ENCODE results near the gene MKX.

MKX gene

DNA sequence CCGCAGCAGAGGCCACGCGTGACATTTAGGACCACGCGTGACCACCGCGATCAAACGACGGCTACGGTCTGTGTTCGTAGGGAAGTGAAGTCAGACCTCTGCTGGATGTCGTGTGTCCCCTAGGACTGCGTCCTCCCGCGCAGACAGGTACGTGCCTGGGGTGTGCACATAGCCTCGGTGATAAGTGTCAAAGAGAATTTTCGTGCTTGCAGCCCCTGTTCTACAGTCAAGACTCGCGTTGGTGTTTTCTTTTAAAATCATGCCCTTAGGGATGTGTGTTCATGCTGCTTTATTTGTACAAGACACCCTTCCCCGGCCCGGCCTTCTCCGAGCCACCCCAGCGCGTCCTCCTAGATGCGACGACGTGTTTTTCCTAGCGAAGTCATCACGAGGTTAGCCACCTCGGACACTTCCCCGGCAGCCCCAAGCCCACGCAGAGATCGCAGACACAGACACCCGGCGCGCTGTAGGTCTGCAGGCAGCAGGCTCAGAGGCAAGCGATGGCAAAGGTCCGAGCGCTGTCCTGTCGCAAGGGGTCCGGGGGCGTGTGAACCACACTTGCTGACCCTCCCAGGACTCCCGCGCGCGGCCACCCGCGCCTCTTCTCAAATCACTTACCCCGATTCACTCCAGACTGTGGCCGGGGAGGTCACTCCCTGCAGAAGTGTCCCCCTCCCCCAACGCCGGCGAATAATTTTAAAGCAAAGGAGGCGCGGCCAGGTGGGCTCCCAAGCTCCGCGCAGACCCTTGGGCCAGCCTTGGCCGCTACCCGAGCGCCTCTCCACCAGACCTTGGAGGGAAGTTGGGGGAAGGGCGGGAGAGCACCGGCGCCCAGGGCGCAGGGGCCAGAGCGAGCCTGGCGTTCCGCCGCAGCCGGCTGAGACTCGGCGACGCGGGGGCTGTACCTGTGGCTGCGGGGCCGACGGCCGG is 552 bp downstream of the MKX start:
- no peak overlapping the region for H2BK120ac ChIP-seq (ENCODE audit: low read depth, low read length)
- no peak overlapping the region for H4K8ac ChIP-seq (ENCODE audit: low read depth, low read length)
- no peak overlapping the region for H2AK5ac ChIP-seq (ENCODE audit: low read length)
- H3K23ac ChIP-seq (ENCODE audit: low read length): no peak overlapping the region
- H3K36me3 ChIP-seq (ENCODE audit: control insufficient read depth, insufficient read depth, low read length): no peaks in the 10 kb centered on the region
- H3K79me1 ChIP-seq (ENCODE audit: low read length): no peaks in the 10 kb centered on the region
- H3K4me1 ChIP-seq (ENCODE audit: control insufficient read depth, low read depth, low read length): peaks cover 3% of the 10 kb centered on the region
- peak overlapping the region; percentile 87 for H3K4me2 ChIP-seq (ENCODE audit: low read length)
- H3K27me3 ChIP-seq (ENCODE audit: insufficient read depth, low read length, poor library complexity): peaks cover 30% of the 10 kb centered on the region
- peak overlapping the region; percentile 47 for H3K9ac ChIP-seq (ENCODE audit: low read length)
- peak; percentile 31 for DNase-seq
- no CpG with 5 or more reads among the region's 78 CpGs for WGBS (ENCODE audit: extremely low coverage, insufficient coverage, low lambda C conversion rate)
- H2BK5ac ChIP-seq (ENCODE audit: low read length): no peak overlapping the region
- no peak overlapping the region for H3K4ac ChIP-seq (ENCODE audit: low read depth, low read length)
- peak overlapping the region; percentile 18 for H3K4me3 ChIP-seq (ENCODE audit: low read length)
- no peaks in the 10 kb centered on the region for H3K79me2 ChIP-seq (ENCODE audit: control insufficient read depth, insufficient read depth, low read length)
- H3K27ac ChIP-seq (ENCODE audit: low read depth, low read length): no peak overlapping the region
- H2BK15ac ChIP-seq (replicated peaks; ENCODE audit: low read depth): no peak overlapping the region
- H4K5ac ChIP-seq (ENCODE audit: low read length): no peak overlapping the region
- H3K18ac ChIP-seq (ENCODE audit: low read length): no peak overlapping the region
- peak overlapping the region; percentile 63 for H3K56ac ChIP-seq (ENCODE audit: low read length)

DNA sequence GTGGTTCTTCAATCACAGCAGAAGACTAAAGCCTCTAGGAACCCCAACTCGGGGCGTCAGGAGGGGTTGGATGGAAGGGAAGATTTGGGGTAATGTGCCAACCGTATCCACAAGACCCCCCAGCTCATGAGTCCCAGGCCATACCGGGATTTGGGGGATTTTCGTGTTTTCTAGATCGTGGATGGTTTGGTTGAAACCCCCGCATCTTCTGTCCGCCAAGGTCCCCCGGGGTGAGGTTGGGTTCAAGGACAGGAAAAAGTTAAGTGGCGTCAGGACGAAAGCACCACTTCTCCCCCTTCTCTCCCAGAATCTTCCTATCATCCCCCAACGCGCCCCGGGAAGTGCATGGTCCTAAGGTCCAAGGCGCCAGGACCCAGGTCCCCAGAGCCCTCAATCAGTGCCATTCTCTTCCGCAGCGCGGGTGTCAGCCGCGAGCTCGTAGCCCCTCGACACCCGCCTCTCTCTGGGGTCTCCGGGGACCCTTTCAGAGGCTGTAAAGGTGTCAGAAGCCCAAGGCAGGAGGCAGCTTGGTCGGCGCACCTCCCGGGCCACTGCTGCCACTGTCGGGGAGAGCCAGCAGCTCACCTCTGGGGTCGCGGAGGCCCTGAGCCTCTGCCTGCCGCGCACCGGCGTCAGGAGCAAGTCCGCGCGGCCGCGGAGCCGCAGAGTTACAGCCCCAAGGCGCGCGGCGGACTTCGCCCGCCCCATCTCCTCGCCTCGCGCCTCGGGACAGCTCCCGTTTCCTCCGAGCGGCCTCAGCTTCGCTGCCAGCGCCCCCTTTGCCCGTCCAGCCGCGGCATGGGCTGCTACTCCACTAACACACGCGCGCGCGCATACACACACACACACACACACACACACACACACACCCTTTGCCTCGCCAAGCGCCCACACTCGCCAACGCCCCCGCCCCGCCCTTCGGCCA is 1.5 kb downstream of the MKX start:
- Histone ChIP-seq H3K4me3 (ENCODE audit: low read length) (no peak overlapping the region), H2BK120ac (ENCODE audit: low read depth, low read length) (no peak overlapping the region)

DNA sequence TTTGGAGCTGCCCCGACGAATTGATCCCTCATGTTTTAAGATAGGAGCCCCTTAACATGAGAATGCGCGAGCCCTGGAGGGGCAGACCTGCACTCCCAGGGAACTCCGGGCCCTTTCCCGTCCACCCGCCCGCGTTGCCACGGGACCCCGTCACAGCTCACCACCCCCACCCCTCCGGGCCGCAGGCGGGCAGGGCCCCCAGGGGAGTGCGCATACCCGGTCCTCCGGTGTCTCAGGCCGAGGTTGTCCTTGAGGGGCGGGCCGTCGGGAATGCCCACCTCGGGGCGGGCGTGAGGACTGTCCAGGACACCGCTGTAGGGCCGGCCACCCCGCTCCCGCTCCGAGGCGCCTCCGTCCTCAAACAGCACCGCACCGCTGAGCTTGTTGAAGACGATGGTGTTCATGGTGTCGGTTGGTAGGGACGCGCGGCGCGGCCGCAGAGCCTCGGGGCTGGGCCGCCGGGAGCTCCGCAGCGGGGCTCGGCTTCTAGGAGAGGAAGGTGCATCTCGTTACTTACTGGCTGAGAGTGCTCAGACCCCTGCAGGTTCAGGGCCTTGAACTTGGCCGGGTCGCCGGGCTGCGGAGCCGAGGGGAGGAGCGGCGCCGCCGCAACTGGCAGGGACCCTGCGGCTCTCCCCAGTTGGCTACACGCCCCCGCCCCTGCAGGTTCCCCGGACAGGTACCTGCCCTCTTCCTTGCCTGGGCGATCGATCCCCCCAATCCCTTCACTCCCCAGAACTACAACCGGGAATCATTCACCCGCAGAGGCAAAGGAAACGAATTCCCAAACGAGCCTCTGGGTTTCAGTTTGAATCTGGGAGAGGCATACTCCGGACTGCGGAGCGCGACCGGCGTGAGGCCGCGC is 2.4 kb downstream of the MKX start:
- H2BK15ac ChIP-seq (replicated peaks; ENCODE audit: low read depth): no peak overlapping the region
- no peak overlapping the region for H4K8ac ChIP-seq (ENCODE audit: low read depth, low read length)
- peak overlapping the region; percentile 81 for H3K18ac ChIP-seq (ENCODE audit: low read length)
- no peaks in the 10 kb centered on the region for H3K36me3 ChIP-seq (ENCODE audit: control insufficient read depth, insufficient read depth, low read length)
- no peak overlapping the region for H2AK5ac ChIP-seq (ENCODE audit: low read length)
- no CpG with 5 or more reads among the region's 75 CpGs for WGBS (ENCODE audit: extremely low coverage, insufficient coverage, low lambda C conversion rate)
- H3K79me1 ChIP-seq (ENCODE audit: low read length): no peaks in the 10 kb centered on the region
- H3K4ac ChIP-seq (ENCODE audit: low read depth, low read length): no peak overlapping the region
- no peak overlapping the region for H3K27ac ChIP-seq (ENCODE audit: low read depth, low read length)
- H3K27me3 ChIP-seq (ENCODE audit: insufficient read depth, low read length, poor library complexity): peaks cover 28% of the 10 kb centered on the region
- no peaks in the 10 kb centered on the region for H3K79me2 ChIP-seq (ENCODE audit: control insufficient read depth, insufficient read depth, low read length)
- peak; percentile 63 for DNase-seq
- H3K4me2 ChIP-seq (ENCODE audit: low read length): peak overlapping the region; percentile 87
- peak overlapping the region; percentile 46 for H3K4me3 ChIP-seq (ENCODE audit: low read length)
- H3K23ac ChIP-seq (ENCODE audit: low read length): peak overlapping the region; percentile 68
- peak overlapping the region; percentile 35 for H3K9ac ChIP-seq (ENCODE audit: low read length)
- no peak overlapping the region for H2BK5ac ChIP-seq (ENCODE audit: low read length)
- H2BK120ac ChIP-seq (ENCODE audit: low read depth, low read length): no peak overlapping the region
- peak overlapping the region; percentile 79 for H3K56ac ChIP-seq (ENCODE audit: low read length)
- no peak overlapping the region for H4K5ac ChIP-seq (ENCODE audit: low read length)
- H3K4me1 ChIP-seq (ENCODE audit: control insufficient read depth, low read depth, low read length): peaks cover 3% of the 10 kb centered on the region

More for the DNA sequence above, 1.5 kb downstream of the MKX start:
- Histone ChIP-seq H2AK5ac (ENCODE audit: low read length) (no peak overlapping the region), H3K9ac (ENCODE audit: low read length) (peak overlapping the region; percentile 33), H3K27me3 (ENCODE audit: insufficient read depth, low read length, poor library complexity) (peaks cover 30% of the 10 kb centered on the region), H3K18ac (ENCODE audit: low read length) (no peak overlapping the region), H3K4me2 (ENCODE audit: low read length) (peak overlapping the region; percentile 87), H3K4ac (ENCODE audit: low read depth, low read length) (no peak overlapping the region), H3K36me3 (ENCODE audit: control insufficient read depth, insufficient read depth, low read length) (no peaks in the 10 kb centered on the region), H3K4me1 (ENCODE audit: control insufficient read depth, low read depth, low read length) (peaks cover 3% of the 10 kb centered on the region), H3K27ac (ENCODE audit: low read depth, low read length) (no peak overlapping the region), H3K23ac (ENCODE audit: low read length) (peak overlapping the region; percentile 81), H2BK15ac (replicated peaks; ENCODE audit: low read depth) (no peak overlapping the region), H2BK5ac (ENCODE audit: low read length) (no peak overlapping the region), H3K79me2 (ENCODE audit: control insufficient read depth, insufficient read depth, low read length) (no peaks in the 10 kb centered on the region), H4K5ac (ENCODE audit: low read length) (no peak overlapping the region), H3K56ac (ENCODE audit: low read length) (peak overlapping the region; percentile 62), H4K8ac (ENCODE audit: low read depth, low read length) (no peak overlapping the region), H3K79me1 (ENCODE audit: low read length) (no peaks in the 10 kb centered on the region)
- no CpG with 5 or more reads among the region's 70 CpGs for WGBS (ENCODE audit: extremely low coverage, insufficient coverage, low lambda C conversion rate)
- peak; percentile 63 for DNase-seq

DNA sequence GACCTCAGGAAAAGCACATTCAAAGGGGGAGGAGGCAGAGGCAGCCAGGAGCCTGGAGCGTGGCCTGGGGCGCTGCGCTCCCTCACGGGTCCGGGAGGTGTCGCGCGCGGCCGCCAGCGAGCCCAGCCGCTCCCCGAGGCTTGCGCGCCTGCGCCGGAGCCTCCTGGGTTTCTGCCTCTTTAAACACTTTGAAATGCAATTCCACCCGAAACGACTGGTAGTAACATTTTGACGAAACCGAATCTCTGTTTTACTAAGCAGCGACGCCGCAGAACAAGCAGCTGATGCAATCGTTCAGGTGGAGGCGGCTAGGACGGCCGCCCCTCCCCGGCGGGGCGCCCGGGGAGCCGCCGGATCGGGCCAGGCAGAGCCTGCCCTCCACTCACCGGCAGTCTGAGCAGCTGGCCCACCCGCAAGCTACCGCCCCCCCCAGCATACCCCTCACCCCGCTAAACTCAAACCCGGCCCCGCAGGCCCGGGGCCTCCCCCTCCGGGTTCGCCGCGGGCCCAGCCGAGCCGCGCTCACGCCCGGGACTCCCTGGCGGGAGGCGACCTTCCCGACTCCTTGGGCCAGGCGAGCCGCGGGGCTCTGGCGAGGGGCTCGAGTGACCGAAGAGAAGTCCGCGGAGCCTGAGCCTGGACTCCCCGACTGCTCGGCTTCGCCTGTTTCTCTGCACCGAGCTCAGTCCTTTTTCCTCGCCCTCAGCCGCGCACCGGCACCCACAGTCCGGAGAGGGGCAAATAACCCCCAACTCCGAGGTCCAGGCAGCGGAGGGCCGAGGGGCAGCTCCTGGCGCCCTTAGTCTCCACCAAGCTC is 3.2 kb downstream of the MKX start:
- Histone ChIP-seq H3K27ac (ENCODE audit: low read depth, low read length) (no peak overlapping the region), H2BK120ac (ENCODE audit: low read depth, low read length) (no peak overlapping the region), H3K9ac (ENCODE audit: low read length) (peak overlapping the region; percentile 35), H2BK15ac (replicated peaks; ENCODE audit: low read depth) (no peak overlapping the region), H3K56ac (ENCODE audit: low read length) (peak overlapping the region; percentile 79), H3K4me2 (ENCODE audit: low read length) (peak overlapping the region; percentile 87), H3K4me3 (ENCODE audit: low read length) (peak overlapping the region; percentile 46), H3K27me3 (ENCODE audit: insufficient read depth, low read length, poor library complexity) (peaks cover 28% of the 10 kb centered on the region), H4K8ac (ENCODE audit: low read depth, low read length) (no peak overlapping the region), H3K18ac (ENCODE audit: low read length) (peak overlapping the region; percentile 81), H3K23ac (ENCODE audit: low read length) (no peak overlapping the region), H3K79me1 (ENCODE audit: low read length) (no peaks in the 10 kb centered on the region), H3K79me2 (ENCODE audit: control insufficient read depth, insufficient read depth, low read length) (no peaks in the 10 kb centered on the region), H2BK5ac (ENCODE audit: low read length) (no peak overlapping the region), H3K4ac (ENCODE audit: low read depth, low read length) (peak overlapping the region; percentile 44), H3K4me1 (ENCODE audit: control insufficient read depth, low read depth, low read length) (peaks cover 3% of the 10 kb centered on the region), H3K36me3 (ENCODE audit: control insufficient read depth, insufficient read depth, low read length) (no peaks in the 10 kb centered on the region), H4K5ac (ENCODE audit: low read length) (no peak overlapping the region), H2AK5ac (ENCODE audit: low read length) (no peak overlapping the region)
- no CpG with 5 or more reads among the region's 75 CpGs for WGBS (ENCODE audit: extremely low coverage, insufficient coverage, low lambda C conversion rate)
- peak; percentile 91 for DNase-seq
